ENCODE data around the gene BCR.

Gene BCR

DNA sequence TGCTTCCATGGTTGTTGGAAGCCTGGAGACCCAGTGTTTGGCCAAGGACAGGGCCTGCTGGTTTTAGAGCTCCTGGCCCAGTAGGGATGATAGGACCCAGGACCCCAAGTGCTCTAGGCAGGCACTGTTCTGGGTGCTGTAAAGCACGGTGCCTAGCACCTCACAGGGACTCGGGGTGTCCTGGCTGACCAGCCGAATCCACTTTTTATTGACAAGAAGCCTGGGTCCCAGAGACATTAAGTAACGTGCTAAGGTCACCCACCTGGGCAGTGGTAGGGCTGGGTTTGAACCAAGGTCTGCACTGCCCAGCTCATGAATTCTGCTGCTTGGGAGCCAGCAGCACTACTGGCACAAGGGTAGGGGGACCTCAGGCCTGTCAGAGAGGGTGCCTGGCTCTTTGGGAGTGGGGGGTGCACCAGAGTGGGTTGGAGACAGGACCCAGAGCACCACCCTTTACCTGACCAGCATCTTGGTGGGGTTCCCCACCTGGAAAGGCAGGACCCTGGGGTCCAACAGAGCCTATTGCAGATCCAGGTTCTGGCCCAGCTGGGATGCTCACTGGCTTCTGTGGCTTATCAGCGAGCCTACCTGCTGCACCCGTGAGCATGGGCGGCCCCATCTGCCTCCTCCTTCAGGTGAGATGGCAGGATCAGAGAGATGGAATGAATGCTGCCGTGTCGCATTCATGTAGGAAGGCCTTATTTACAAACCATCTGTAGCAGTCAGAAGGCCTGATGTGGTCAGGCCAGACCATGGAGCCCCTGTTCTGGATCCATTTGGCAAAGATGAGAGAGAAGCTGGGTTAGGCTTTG lies 52.0 kb downstream of the BCR start:
- no peak for DNase-seq

DNA sequence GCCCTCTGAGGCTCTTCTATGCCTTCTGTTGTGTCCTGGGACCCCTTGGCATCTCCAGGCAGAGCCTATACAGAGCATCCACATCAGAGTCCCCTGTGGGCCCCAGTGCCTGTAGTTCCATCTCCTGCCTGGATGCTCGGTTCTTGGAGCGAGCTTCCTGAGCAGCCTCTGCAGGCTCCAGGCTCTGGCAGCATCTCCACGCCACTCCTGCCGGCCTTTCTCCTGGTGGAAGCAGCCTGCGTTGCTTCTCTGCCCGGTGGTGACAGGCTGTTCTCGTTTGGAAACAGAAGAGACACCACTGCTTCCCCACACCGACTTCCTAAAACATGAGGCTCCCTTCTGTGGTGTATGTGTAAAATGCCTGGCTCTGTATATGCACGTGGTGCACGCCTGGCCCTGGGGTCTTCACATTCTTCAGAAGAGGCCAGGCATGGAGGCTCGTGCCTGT lies 52.8 kb downstream of the BCR start:
- peak; percentile 35 for DNase-seq

DNA sequence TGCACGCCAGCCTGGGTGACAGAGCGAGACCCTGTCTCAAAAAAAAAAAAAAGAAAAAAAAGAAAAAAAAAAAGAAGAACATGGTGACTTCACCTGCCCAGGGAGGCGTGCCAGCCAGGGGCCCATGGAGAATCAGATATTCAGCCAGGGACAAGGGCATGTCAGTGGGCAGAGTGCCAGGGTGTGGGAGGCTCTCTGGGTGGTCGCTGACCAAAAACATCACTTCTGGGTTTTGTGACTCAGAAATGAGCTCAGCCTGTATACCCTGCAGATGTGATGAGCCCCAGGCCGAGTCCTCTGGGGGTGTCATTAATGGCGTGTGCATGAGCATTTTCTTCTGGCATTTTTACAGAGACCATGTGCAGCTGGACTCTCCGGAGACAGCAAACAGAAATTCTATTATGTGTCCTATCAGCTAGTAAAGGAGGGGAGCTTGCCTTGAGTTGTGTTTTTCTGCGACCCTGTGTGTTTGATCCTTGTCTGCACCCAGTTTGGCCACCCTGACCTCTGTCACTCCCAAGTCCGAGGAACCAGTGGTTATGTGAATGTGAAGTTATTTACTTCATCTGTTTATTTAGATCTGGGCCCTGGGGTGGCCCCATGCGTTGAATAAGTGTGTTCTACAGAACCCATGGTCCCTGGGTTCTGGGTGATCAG lies 53.6 kb downstream of the BCR start:
- peak; percentile 82 for DNase-seq

DNA sequence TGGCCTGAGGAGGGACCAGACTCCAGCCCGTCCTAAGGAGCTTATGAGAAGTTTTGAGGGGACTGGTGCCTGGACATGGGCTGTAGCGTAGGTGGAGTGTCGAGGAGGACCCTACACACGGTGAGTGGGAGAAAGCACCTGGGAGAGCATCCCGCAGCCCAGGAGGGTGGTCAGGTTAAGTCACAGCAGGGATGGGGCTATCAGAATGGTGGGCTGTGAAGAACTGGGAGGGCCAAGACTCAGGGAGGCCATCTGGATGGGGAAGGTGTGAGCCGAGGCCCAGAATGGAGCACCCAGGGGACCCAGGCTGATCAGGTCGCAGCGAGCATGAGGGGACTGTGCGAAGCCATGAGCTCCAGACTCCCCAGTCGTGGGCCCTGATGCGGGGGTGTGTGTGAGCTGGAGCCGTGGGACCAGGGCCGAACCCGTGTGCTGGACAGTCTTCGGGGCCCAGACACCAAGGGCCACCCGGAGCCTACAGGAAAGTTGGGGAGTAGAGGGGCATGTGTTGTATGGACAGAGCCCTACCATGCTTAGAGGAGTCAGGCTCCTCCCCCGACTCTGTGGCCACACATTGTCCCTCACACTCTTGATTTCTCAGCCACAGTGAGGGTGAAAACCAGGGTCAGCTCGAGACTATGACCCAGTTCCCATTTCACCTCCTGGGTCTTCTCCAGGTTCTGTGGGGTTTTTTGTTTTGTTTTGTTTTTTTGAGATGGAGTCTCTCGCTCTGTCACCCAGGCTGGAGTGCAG lies 54.3 kb downstream of the BCR start:
- no peak for DNase-seq

DNA sequence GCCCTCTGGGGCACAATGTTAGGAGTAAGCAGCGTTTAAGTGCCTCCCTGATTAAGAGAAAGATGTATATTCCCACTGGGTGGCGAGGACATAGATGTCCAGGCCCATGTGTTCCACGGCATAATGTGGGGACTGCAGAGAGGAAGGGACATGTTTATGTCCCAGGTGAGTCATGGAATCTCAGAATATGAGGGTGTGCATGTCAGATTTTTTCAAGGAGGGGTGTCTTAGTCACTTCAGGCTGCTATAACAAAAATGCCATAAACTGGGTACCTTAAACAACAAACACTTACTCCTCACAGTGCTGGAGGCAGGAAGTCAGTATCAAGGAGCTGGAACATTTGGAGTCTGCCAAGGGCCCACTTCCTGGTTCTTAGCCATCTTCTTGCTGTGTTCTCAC lies 55.1 kb downstream of the BCR start:
- DNase-seq, result no peak

DNA sequence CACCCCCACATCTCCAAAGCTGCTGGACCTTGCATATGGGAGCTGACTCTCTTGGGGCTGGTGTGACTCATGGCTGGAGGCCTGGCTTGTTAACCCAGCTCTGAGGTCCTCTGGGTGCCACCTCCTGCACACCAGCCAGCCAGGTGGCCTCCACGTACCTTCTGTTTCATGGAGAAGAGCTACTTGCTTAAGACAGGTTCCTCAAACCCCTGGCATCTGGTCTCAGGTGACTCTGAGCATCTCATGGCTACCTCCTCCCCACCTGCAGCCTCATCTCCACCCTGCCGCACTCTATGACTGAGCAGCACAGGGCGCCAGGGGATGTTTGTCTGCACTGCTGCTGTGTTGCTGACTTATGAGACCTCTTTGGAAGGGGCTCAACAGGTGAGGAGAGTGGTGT lies 55.7 kb downstream of the BCR start:
- DNase-seq, result no peak

DNA sequence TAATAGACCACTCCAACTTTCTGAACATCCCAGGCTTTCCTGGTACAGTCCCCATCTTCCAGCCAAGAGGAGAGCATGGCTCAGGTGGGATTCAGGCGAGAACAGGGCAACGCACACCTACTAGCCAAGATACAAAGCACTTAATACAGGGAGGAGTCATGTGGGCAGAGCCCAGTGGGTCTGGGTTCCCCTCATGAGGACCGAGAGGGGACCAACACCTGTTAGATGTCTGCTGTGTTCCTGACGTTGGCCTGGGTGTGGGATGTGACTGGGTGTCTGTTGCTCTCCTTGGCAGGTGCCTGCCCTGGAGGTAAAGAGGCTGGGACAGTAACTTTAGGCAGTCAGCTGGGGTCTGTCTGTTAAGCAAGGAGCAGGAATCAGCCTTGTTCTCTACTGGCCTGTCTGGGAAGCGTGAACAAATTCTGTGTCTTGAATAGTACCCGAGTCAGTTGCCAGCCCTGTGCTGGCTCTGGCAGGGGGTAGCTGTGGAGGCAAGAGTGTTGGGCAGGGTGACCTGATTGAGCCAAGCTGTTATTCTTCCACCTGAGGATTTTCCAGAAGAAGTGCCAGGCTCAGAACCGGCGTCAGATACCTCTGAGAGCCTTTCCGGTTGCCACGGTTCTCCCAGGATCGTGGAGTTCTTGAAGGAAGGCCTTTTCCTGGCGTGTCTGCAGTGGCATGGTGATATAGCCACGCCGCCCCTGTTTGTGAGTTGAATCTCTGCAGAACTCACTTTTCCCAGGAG lies 56.3 kb downstream of the BCR start:
- no peak for DNase-seq

DNA sequence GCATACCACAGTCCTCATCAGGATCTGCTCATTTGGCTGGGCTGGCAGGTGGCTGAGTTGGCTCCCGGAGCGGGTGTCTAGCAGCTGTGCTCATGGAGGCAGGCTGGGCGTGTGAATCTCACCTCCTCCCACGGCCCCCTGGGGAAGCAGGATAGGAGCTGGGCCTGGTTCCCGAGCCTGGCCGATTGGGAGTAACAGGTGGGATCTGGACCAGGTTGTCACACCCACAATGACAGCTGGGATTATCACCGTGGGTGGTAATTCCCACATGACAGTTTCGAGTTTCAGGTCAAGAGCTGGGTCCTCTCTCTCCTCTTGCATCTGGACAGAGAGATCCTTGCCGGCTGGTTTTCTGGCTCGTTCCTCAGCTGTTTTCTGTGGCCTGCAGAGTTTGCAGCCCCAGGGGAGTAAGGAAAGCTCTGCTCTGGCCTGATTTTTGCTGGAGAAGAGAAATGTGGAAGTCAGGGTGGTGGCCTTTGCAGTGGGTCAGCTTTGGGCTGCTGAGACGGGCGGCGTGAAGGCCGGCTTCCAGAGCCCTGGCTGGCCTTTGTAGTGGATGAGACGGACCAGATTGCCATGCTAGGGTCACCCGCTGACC lies 57.0 kb downstream of the BCR start:
- DNase-seq, result no peak

DNA sequence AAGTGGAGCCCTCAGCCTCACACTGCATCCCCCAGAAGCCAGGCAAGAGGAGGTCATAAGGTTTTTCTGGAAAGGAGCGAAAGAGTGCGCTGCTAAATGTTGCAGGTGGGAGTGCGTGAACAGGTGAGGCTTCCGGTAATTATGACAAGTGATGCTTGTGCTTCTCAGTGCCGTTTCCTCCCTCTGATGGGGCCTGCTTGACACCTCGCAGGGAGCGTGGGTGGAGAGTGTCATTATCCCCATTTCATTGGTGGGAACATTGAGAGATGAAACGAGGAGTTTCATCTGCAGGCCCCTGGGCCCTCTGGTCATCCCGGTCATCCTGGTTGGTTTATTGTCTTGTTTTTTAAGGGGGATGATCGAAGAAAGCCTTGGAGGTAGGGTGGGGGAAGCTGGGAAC lies 57.5 kb downstream of the BCR start:
- DNase-seq, result no peak

DNA sequence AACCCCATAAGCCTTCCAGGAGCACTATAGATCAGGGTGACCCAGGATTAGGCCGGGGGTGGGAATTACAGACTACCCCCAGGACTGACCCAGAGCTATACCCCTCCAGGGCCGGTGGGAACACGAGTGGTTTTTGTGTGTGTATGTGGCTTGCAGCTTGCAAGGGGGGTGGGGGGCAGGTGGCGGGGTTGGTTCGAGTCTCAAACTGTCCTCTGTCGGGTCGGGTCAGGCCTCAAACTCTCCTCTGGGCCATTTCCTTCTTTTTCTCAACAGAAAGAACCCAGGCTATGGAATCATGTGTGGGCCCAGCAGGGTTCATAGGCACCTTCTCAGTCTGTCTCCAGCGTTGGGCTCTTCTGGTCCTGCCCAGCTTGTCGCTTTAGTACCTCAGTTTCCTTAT lies 58.4 kb downstream of the BCR start:
- DNase-seq, result no peak

DNA sequence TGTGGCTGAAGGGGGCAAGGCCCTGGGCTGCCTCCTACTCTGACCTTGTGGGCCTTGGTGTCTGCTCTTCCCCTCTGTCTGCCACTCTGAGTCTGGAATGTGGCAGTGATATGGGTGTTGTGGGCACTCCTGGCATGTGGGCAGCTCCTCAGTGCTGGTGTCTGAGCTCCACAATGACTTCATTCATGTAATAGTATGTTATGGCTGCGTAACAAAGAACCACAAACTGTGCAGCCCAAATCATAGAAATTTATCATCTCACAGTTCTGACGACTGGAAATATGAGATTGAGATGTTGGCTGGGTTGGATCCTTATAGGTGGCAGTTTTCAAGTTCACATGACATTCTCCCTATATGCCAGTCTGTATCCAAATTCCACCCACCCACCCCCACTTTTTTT lies 59.1 kb downstream of the BCR start:
- no peak for DNase-seq

DNA sequence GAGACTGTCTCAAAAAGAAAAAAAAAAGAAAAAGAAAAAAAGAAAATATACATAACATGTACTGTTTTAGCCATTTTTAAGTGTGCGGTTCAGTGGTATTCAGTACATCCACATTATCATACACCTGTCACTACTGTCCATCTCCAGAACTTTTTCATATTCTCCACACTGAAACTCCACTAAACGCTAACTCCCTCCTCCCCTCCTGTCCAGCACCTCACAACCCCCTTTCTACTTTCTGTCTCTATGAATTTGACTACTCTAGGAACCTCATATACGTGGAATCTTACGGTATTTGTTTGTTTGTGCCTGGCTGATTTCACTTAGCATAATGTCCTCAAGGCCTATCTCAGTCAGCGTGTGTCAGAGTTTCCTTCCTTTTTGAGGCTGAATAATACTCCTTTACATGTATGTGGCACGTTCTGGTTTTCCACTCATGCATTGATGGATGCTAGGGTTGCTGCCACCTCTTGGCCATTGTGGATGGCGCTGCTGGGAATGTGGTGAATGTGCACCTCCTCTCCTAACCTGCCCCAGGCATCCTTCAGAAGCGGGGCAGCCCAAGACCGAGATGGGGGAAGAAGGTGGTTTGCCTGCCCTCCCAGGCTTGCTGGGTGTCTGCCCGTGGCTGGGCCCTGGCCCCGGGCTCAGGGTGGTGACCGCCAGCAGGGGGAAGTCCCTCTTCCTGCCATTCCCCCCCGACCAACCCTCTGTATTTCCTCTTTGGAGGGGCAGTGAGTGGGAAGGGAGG lies 60.5 kb downstream of the BCR start:
- DNase-seq, result no peak

DNA sequence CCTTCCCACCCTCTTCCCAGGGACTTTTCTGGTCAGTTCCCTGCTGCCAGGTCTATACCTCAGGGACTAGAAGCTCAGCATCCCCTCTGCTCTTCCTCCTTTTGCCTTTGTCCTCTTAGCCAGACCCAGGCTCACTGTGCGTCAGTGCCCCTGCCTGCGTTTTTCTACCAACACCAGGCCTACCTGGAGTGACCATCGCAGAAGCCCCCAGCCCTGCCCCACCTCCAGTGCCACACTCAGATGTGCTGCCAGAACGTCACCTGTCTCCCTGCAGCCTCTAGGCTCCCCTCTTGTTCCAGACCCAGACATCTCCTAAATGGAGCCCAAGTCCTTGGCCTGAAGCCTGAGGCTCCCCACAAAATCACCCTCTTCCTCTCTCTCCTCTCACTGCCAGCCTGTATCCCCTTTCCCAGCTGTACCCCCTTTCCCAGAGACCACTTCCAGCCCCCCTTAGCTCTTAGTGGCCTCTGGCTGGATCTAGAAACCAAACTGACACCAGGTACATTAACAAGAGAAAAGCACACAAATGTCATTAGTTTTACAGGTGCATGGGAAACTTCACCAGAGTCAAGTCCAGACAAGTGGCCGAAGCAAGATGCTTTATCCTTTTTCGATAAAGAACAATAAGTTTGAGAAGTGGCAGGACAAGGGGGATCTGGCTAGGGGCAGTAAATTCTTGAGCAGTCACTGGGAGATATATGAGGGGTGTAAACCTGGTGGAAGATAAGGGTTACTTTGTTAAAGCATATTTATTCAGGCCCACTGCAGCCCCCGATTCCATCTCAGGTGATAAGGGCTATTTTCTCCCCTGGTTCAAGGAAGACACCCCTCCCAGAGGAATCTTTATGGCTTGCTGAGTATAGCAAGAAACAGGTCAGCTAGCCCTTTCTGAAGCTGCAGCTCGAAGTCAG lies 61.5 kb downstream of the BCR start:
- no peak for DNase-seq

DNA sequence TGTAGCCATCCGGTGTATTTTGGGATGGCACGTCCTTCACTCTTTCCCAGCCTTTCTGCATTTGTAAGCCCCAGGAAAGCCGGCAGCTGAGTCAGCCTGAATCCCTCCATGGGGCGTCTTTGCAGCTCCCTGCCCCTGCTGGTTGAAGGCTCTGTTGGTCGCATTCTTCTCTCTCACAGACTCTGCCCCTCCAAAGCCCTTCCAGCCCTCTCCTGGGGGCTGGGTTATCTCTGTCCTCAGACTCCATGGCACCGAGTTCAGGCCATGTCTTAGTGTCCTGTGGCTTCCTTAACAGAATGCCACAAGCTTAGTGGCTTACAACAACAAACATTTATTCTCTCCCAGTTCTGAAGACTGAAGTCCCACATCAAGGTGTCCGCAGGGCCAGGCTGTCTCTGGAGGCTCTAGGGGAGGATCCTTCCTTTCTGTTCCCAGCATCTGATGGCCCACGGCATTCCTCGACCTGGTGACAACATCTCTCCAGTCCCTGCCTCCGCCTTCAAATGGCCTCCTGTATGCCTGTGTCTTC lies 62.2 kb downstream of the BCR start:
- DNase-seq, result peak; percentile 81

DNA sequence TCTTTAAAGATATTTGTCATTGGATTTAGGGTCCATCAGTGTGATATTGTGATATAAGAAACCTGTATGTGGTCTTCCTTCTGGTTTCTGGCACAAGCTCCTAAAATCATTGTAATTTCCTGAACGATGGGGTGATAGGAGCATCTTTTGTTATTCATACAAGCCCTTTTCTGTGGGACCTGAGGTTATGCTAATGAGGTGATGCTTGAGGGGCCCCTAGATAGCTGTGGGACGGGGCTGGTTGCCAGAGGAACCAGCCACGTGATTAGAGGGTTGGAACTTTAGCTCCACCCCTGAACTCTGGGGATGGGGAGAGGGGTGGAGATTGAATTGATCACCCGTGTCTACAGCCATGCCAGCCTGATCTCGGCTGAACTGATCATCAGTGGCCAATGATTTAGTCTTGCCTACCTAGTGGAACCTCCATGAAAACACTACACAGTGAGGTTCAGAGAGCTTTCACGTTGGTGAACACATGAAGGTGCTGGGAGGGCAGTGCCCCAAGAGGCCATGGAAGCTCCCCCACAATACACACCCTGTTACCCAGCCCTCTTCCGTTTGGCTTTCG lies 62.8 kb downstream of the BCR start:
- no peak for DNase-seq

DNA sequence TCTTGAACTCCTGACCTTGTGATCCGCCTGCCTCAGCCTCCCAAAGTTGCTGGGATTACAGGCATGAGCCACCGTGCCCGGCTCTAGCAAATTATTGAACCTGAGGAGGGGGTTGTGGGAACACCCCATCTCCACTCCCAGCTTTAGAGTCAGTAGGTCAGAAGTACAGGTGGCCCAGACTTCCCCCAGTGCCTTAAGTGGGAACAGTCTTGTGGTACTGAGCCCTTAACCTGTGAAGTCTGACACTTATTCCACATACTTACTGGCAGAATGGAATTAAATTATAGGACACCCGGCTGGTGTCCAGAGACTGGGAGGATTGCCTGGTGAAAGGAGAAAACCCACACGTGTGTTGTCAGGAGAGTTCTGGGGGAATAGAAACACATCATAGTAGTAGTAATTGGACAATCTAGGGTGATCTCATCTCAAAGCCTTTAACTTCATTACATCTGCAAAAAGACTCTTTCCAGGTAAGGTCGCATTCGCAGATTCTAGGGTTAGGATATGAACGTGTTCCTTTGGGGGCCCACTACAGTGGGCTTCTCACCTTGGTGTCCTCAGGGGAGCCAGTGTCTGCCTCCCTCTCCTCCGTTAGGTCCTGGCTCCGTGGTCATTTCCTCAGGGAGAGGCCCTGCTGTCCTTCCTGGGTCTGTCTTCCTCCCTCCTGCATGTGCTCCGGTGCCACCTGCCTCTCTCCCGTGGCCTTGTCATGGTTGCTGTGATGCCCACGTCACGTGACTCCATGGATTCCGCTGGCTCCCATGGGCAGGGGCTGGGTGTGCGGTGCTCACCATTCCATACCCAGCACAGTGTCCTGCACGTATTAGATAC lies 63.8 kb downstream of the BCR start:
- DNase-seq, result no peak

DNA sequence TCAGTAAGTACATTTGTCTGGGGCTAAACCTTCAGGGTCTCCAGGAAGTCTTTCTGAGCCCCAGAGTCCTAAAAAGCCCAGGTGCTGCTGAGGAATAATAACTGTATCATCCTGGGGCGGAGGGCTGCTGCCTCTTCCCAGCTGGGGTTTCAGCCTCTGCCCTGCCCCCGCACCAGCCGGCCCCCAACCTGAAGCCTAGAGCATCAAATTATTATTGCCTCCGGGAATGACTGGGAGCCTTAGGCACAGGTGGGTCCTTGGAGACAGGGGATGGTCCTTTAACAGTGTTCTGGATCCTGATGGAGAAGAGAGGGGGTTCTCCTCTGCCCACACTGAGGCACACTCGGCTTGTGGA lies 64.4 kb downstream of the BCR start:
- DNase-seq, result no peak

DNA sequence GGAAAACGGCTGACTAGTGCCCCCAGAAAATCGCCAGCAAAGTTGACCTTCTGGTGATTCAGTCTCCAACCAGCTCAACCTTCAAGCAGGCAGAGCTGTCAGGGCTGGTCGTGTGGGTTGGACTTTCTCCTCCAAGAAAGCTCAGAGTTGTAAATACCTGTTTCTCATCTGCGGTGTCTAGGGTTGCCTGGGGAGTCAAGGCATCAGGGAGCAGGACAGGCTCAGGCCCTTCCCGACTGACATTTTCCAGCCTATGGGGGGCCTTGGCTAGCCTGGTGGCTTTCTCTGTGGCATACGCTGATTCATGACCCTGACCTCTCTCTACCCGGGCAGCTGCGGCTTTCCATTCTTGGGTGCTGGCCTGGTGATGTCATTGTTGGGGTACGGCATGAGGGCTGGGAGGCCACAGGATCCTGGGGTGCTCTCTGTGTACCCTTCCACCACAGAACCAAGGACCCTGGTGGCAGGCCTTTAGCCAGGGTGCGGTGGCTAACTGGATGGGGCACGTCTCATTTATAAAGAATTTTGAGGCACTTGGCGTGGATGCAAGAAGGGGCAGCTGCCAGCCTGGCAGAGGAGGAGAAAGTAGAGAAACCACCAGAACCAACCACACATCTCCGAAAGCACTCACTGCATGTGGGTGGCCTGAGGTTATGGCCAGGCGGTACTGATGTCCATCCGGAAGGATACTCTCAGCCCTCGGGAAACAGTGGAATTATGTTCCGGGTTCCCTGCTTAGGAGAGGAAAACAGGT lies 64.9 kb downstream of the BCR start:
- no peak for DNase-seq

Data from fibroblast of skin of scalp (primary cell).